HCT116 (cell line): Measurements from ENCODE around the gene CYRIA.

ENCODE experiments used
- CTCF ChIP-seq, 3 experiments: fragments of 200-600 bp in 1 of 3; sonication (generic) in 1 of 3; IDR thresholded peaks in 2 of 3; conservative IDR thresholded peaks in 1 of 3; 2 replicates each; pipeline ENCODE4 v1.5.1; 2012 to 2017; ENCODE audit warnings: low read depth in 2 of 3, low read length in 2 of 3, antibody characterized with exemption in 1 of 3, borderline replicate concordance in 1 of 3, control low read depth in 1 of 3, mild to moderate bottlenecking in 1 of 3, mixed read lengths in 1 of 3, mixed run types in 1 of 3, moderate library complexity in 1 of 3; ENCODE audit not compliant: insufficient read depth in 1 of 3
- EZH2phosphoT487 ChIP-seq: fragments of 200-600 bp; IDR thresholded peaks from 2 replicates; pipeline ENCODE4 v1.6.1; 2018; ENCODE audit warnings: antibody characterized with exemption, borderline replicate concordance
- JUND ChIP-seq: IDR thresholded peaks from 2 replicates; pipeline ENCODE4 v1.6.1; 2012
- POLR2A ChIP-seq: IDR thresholded peaks from 2 replicates; pipeline ENCODE4 v1.7.0; 2011; ENCODE audit warnings: borderline replicate concordance; ENCODE audit not compliant: insufficient read depth, insufficient read length; ENCODE audit errors: extremely low read depth
- POLR2AphosphoS5 ChIP-seq: IDR thresholded peaks from 2 replicates; pipeline ENCODE4 v1.6.1; 2011; ENCODE audit warnings: mild to moderate bottlenecking, low read depth, low read length, moderate library complexity
- REST ChIP-seq: IDR thresholded peaks from 2 replicates; pipeline ENCODE4 v1.6.1; 2012; ENCODE audit warnings: low read depth
- ZBTB33 ChIP-seq: IDR thresholded peaks from 2 replicates; pipeline ENCODE4 v1.6.1; 2011; ENCODE audit warnings: mild to moderate bottlenecking, low read length, moderate library complexity; ENCODE audit not compliant: insufficient replicate concordance; ENCODE audit errors: extremely low read depth

- TF ChIP-seq POLR2A (no peak), REST (no peak), CTCF (IDR thresholded peaks at IDR 0.05 in 2 of 3, conservative IDR thresholded peaks at IDR 0.05 in 1 of 3; ENCODE audit: borderline replicate concordance in 1 of 3, insufficient read depth in 1 of 3, low read depth in 2 of 3, low read length in 2 of 3) (no peak), JUND (no peak), EZH2phosphoT487 (no peak), ZBTB33 (no peak), POLR2AphosphoS5 (no peak)
Measured at GRCh38 chr2:16691261-16691660, 25.6 kb upstream of the CYRIA start.
